CD14-positive monocyte (primary cell): ENCODE data around the gene METTL1. TPM values are rescaled to one million over a fixed set of nuclear protein-coding genes. Genes with fewer than 3 reads are reported as not detected.

ENCODE experiments used
- DNase-seq, 3 donors: peaks; one replicate each; pipeline ENCODE4 v3.0.0-alpha.2; 2011 to 2022
- H2AFZ ChIP-seq: 2 replicates; pipeline ENCODE4 v1.6.0; 2012; ENCODE audit warnings: mild to moderate bottlenecking, low read depth, low read length, inconsistent platforms; ENCODE audit not compliant: insufficient read depth, poor library complexity, severe bottlenecking
- H3K27ac ChIP-seq, 2 donors: 1 replicate in 1 of 2; 2 replicates in 1 of 2; pipeline ENCODE4 v1.5.1; 2012 to 2013; ENCODE audit warnings: low read length in 2 of 2, control low read depth in 1 of 2, inconsistent platforms in 1 of 2, low read depth in 1 of 2, mild to moderate bottlenecking in 1 of 2
- H3K27me3 ChIP-seq, 2 donors: one replicate each; pipeline versions ENCODE4 v1.6.0 to v1.6.1; 2011 to 2013; ENCODE audit warnings: low read length in 2 of 2; ENCODE audit not compliant: control insufficient read depth in 2 of 2, insufficient read depth in 2 of 2
- H3K36me3 ChIP-seq, 2 donors: replicated peaks in 1 of 2; 1 replicate in 1 of 2; 2 replicates in 1 of 2; pipeline versions ENCODE4 v1.5.1 to v1.6.1; 2012 to 2013; ENCODE audit warnings: low read length in 2 of 2, control low read depth in 1 of 2, inconsistent platforms in 1 of 2, mild to moderate bottlenecking in 1 of 2; ENCODE audit not compliant: insufficient read depth in 2 of 2, control insufficient read depth in 1 of 2
- H3K4me1 ChIP-seq, 2 donors: 1 replicate in 1 of 2; 2 replicates in 1 of 2; pipeline versions ENCODE4 v1.5.1 to v1.6.1; 2012 to 2013; ENCODE audit warnings: low read length in 2 of 2, control low read depth in 1 of 2, inconsistent platforms in 1 of 2, mild to moderate bottlenecking in 1 of 2, moderate library complexity in 1 of 2; ENCODE audit not compliant: insufficient read depth in 2 of 2, control insufficient read depth in 1 of 2
- H3K4me2 ChIP-seq: replicated peaks from 2 replicates; pipeline ENCODE3; 2012; ENCODE audit warnings: low read length, moderate library complexity, mild to moderate bottlenecking; ENCODE audit not compliant: poor library complexity, severe bottlenecking; ENCODE audit errors: extremely low read depth
- H3K4me3 ChIP-seq, 3 experiments: fragments of 200-600 bp in 1 of 3; sonication (generic) in 1 of 3; replicated peaks in 1 of 3; 1 replicate in 2 of 3; 2 replicates in 1 of 3; pipeline ENCODE4 v1.5.1; 2011 to 2013; ENCODE audit warnings: low read length in 3 of 3, mild to moderate bottlenecking in 3 of 3, control low read depth in 2 of 3, low read depth in 2 of 3, inconsistent platforms in 1 of 3, moderate library complexity in 1 of 3
- H3K79me2 ChIP-seq: 2 replicates; pipeline ENCODE4 v1.6.0; 2012; ENCODE audit warnings: mild to moderate bottlenecking, control low read depth, inconsistent platforms, low read length, moderate library complexity; ENCODE audit not compliant: insufficient read depth
- H3K9ac ChIP-seq: 2 replicates; pipeline ENCODE4 v1.6.0; 2017; ENCODE audit warnings: low read length, mild to moderate bottlenecking; ENCODE audit not compliant: insufficient read depth, poor library complexity, severe bottlenecking
- H3K9me3 ChIP-seq, 2 donors: replicated peaks in 1 of 2; 1 replicate in 1 of 2; 2 replicates in 1 of 2; pipeline versions ENCODE4 v1.5.1 to v1.6.1; 2012 to 2013; ENCODE audit warnings: low read length in 2 of 2, control low read depth in 1 of 2; ENCODE audit not compliant: control insufficient read depth in 1 of 2, insufficient read depth in 1 of 2
- H4K20me1 ChIP-seq: 2 replicates; pipeline ENCODE4 v1.6.0; 2012; ENCODE audit warnings: mild to moderate bottlenecking, low read length, control low read depth, moderate library complexity; ENCODE audit not compliant: insufficient read depth
- H3K27ac Mint-ChIP-seq, 7 donors: one replicate each; pipeline ENCODE4 v1.8.0; 2020; ENCODE audit warnings: mild to moderate bottlenecking in 7 of 7, mixed read lengths in 7 of 7, moderate library complexity in 6 of 7, inconsistent platforms in 2 of 7
- H3K27me3 Mint-ChIP-seq, 3 donors: one replicate each; pipeline ENCODE4 v1.8.0; 2021 to 2022; ENCODE audit warnings: low read depth in 3 of 3, mild to moderate bottlenecking in 3 of 3, mixed read lengths in 3 of 3, moderate library complexity in 3 of 3, inconsistent platforms in 1 of 3
- H3K36me3 Mint-ChIP-seq, 2 donors: one replicate each; pipeline ENCODE4 v1.8.0; 2020; ENCODE audit warnings: mixed read lengths in 2 of 2, inconsistent platforms in 1 of 2, mild to moderate bottlenecking in 1 of 2
- H3K4me1 Mint-ChIP-seq: one replicate; pipeline ENCODE4 v1.8.0; 2020; ENCODE audit warnings: mild to moderate bottlenecking, mixed read lengths
- H3K4me3 Mint-ChIP-seq, 2 donors: one replicate each; pipeline ENCODE4 v1.8.0; 2020; ENCODE audit warnings: mild to moderate bottlenecking in 2 of 2, mixed read lengths in 2 of 2, moderate library complexity in 1 of 2
- H3K9me3 Mint-ChIP-seq, 7 donors: one replicate each; pipeline ENCODE4 v1.8.0; 2020 to 2022; ENCODE audit warnings: mixed read lengths in 7 of 7, mild to moderate bottlenecking in 6 of 7, moderate library complexity in 6 of 7, inconsistent platforms in 2 of 7
- CTCF ChIP-seq: fragments of 200-600 bp; IDR thresholded peaks from one replicate; pipeline ENCODE4 v1.8.0; 2022; ENCODE audit warnings: antibody characterized with exemption, mild to moderate bottlenecking
- WGBS: methylation state at CpG from one replicate; pipeline ENCODE4 v1.1.5; 2013; ENCODE audit warnings: missing lambda C conversion rate; ENCODE audit not compliant: insufficient coverage; 5-methylcytosine and 5-hydroxymethylcytosine counted together
- intact Hi-C, 2 donors: fragments of 100-400 bp; cut with micrococcal nuclease; formaldehyde crosslinking; loops; one replicate each; pipeline versions ENCODE4 v1.15.0 to v1.15.1; 2023
- polyA plus RNA-seq, 3 donors: library from polyadenylated mRNA; depleted of rRNA in 1 of 3; unstranded in 2 of 3; stranded (reverse) in 1 of 3; fragments of 300-500 nt in 2 of 3; fragments of >200 nt in 1 of 3; fragmentation: Illumina TruSeq in 2 of 3; gene quantifications; 1 replicate in 2 of 3; 2 replicates in 1 of 3; pipeline ENCODE4 v1.2.3, GENCODE V29; 2012 to 2021

METTL1 gene
- polyA plus RNA-seq, 3 donors = 3.4 to 5.0 (median 3.7) TPM

DNA sequence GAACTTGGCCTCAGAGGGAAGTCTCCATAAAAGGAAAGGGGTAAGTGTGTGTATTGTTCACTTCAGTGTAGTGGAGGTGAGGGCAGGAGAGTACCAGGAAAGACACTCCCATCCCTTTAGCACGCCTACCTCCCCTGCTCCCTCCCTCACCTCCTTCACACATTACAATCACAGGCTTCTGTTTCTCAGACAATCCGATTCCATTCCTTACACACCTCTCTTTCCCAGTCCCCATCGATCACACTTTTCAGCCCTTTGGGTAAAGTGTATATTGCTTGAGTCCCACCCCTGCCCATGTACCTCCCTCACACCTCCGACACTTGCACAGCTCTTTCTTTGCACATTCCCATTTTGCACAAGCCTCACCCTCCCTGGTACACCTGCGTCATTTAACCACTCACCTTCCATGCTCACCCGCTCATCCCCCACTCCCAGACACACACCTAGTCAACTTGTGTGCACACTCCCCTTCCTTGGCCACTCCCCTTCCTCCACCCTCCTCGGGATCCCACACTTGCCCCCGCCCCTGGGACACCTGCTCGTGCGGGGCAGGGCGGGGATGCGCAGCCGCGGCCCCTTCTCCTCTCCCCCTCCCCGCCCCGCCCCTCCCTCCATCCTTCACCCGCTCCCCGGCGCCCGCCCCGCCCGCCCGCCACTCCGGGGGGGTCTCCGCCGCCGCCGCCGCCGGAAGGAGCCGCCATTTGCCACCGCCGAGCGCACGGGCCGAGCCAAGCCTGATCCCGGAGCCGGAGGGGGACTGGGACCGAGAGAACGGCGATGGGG, 17.3 kb downstream of the METTL1 start, which contains the start of gene MARCHF9:
MARCHF9 (plus strand) TSS at position 693 of the 783 bp plus-strand sequence. CDS start 426 bp downstream, outside the sequence.
- Mint-ChIP-seq H3K36me3 (peaks cover 9 to 23% of the 10 kb centered on the region in 2 donors), H3K4me1 (peaks cover 44% of the 10 kb centered on the region), H3K9me3 (peaks cover 0 to 7% (median 0%) of the 10 kb centered on the region in 7 donors), H3K27me3 (peaks cover 7 to 13% (median 7%) of the 10 kb centered on the region in 3 donors), H3K4me3 (peak within 1 kb of the TSS; percentile 90 to 92), H3K27ac (peak within 1 kb of the TSS in 5 of 7 donors; percentile 4 to 82 (median 50))
- Histone ChIP-seq H3K4me1 (peaks cover 39 to 45% of the 10 kb centered on the region in 2 donors), H3K4me2 (peak within 1 kb of the TSS; percentile 94), H3K9ac (peak within 1 kb of the TSS; percentile 61), H3K27me3 (peaks cover 0 to 7% of the 10 kb centered on the region in 2 donors), H3K36me3 (peaks cover 6 to 20% of the 10 kb centered on the region in 2 donors), H3K4me3 (peak within 1 kb of the TSS; percentile 63 to 85 (median 82)), H3K79me2 (peaks cover 27% of the 10 kb centered on the region), H3K27ac (peak within 1 kb of the TSS; percentile 35), H2AFZ (peak within 1 kb of the TSS; percentile 77), H3K9me3 (no peaks in the 10 kb centered on the region), H4K20me1 (no peaks in the 10 kb centered on the region)
- intact Hi-C loops = loop anchor here in 1 of 2 donors (10.0 kb wide), 1 partner anchor 210 kb away; the partner anchor contains the start of gene DCTN2
- WGBS = 0% methylated on average over 18 of the region's 41 CpGs
- no peak for TF ChIP-seq CTCF
- peak in 1 of 3 donors; percentile 22 for DNase-seq

DNA sequence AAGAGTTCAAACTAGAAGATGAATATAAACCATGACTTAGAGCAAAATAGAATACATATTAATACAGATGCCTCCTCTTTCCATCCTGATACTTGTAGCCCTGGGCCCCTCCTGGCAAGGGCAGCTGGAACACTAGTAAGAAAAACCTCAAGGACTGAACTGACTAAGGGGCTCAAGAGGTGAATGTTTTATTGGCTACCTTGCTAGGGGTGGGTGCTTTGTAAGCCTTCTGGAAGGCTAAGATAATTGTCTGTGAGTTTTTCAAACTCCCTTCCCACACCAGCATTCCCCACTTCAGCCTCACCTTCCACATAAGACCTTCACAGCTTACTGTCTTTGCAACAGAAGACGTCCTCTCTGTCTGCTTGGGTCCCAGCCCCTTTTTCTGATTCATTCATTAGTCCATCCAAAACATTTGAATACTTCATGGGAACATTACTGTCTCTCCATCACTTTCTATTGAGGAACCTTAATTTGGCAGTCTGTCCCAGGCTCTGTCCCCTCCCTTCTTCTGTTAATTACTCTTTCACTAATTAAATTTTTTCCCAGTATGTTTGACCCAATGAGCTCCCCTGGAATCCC, 18.1 kb downstream of the METTL1 start:
- intact Hi-C loops = loop anchor here in 1 of 2 donors (10.0 kb wide), 1 partner anchor 209 kb away; the partner anchor contains the start of gene DCTN2
- Mint-ChIP-seq H3K4me3 (peak overlapping the region; percentile 90 to 92), H3K4me1 (peaks cover 44% of the 10 kb centered on the region), H3K27me3 (peaks cover 7 to 13% (median 7%) of the 10 kb centered on the region in 3 donors), H3K27ac (peak overlapping the region in 3 of 7 donors; percentile 4 to 68 (median 46)), H3K9me3 (peaks cover 0 to 7% (median 0%) of the 10 kb centered on the region in 7 donors), H3K36me3 (peaks cover 13 to 28% of the 10 kb centered on the region in 2 donors)
- Histone ChIP-seq H3K27me3 (peaks cover 0 to 7% of the 10 kb centered on the region in 2 donors), H3K79me2 (peaks cover 27% of the 10 kb centered on the region), H3K4me3 (no peak overlapping the region), H3K27ac (no peak overlapping the region), H4K20me1 (no peaks in the 10 kb centered on the region), H3K36me3 (peaks cover 7 to 24% of the 10 kb centered on the region in 2 donors), H3K9ac (no peak overlapping the region), H3K4me2 (no peak overlapping the region), H2AFZ (no peak overlapping the region), H3K9me3 (no peaks in the 10 kb centered on the region), H3K4me1 (peaks cover 39 to 45% of the 10 kb centered on the region in 2 donors)
- DNase-seq = no peak
- no peak for TF ChIP-seq CTCF
- 67% methylated on average over 1 of the region's 1 CpG for WGBS
